Suprapubic skin (tissue), 3 donors: ENCODE data around the gene GRIK4.

Source experiments
- CTCF ChIP-seq, 2 donors: fragments of 200-600 bp in 1 of 2; fragments of 450-650 bp in 1 of 2; sonication (generic) in 1 of 2; IDR thresholded peaks; one replicate each; pipeline ENCODE4 v1.5.1; 2016 to 2019; ENCODE audit warnings: antibody characterized with exemption in 2 of 2, mild to moderate bottlenecking in 1 of 2, moderate library complexity in 1 of 2
- EP300 ChIP-seq: sonication (generic); formaldehyde crosslinking; IDR thresholded peaks from one replicate; pipeline ENCODE4 v1.6.1; 2017; ENCODE audit warnings: antibody characterized with exemption
- POLR2A ChIP-seq, 2 donors: fragments of 450-650 bp; IDR thresholded peaks; one replicate each; pipeline ENCODE4 v1.6.1; 2017; ENCODE audit warnings: antibody characterized with exemption in 2 of 2, mild to moderate bottlenecking in 2 of 2, moderate library complexity in 2 of 2

GRCh38 chr11:120823159-120823558, 311.6 kb downstream of the GRIK4 start:
- no peak for TF ChIP-seq CTCF (IDR thresholded peaks at IDR 0.05)
- TF ChIP-seq EP300 = no peak
- no peak for TF ChIP-seq POLR2A (IDR thresholded peaks at IDR 0.05)
